Left lung (tissue), 10 donors: Measurements from ENCODE around the gene RGS7. TPM values are rescaled to one million over a fixed set of nuclear protein-coding genes. Genes with fewer than 3 reads are reported as not detected.
"Not testable (repeated sequence)": the region's sequence is repeated elsewhere in the genome, so short reads cannot be mapped to it uniquely, and the experiment has no call there.

Source experiments
- ATAC-seq: fragments of 200-7000 bp; cut with Tn5 transposase; one replicate; pipeline ENCODE4 v1.9.1; 2020; ENCODE audit warnings: moderate library complexity
- DNase-seq, 4 donors: peaks; one replicate each; pipeline ENCODE4 v3.0.0-alpha.2; 2013 to 2020
- H3K27ac ChIP-seq, 2 donors: fragments of 200-600 bp; sonication (generic) in 1 of 2; one replicate each; pipeline versions ENCODE4 v1.5.0 to v1.8.0; 2020 to 2021
- H3K27me3 ChIP-seq, 2 donors: fragments of 200-600 bp; sonication (generic) in 1 of 2; one replicate each; pipeline versions ENCODE4 v1.5.0 to v1.8.0; 2020 to 2021
- H3K36me3 ChIP-seq, 2 donors: fragments of 200-600 bp; sonication (generic) in 1 of 2; one replicate each; pipeline versions ENCODE4 v1.5.0 to v1.8.0; 2020 to 2021
- H3K4me1 ChIP-seq, 2 donors: fragments of 200-600 bp; one replicate each; pipeline ENCODE4 v1.8.0; 2021
- H3K4me3 ChIP-seq, 2 donors: fragments of 200-600 bp; sonication (generic) in 1 of 2; one replicate each; pipeline versions ENCODE4 v1.5.0 to v1.8.0; 2020 to 2021; ENCODE audit warnings: mild to moderate bottlenecking in 1 of 2
- H3K9me3 ChIP-seq, 2 donors: fragments of 200-600 bp; sonication (generic) in 1 of 2; one replicate each; pipeline versions ENCODE4 v1.5.0 to v1.8.0; 2020 to 2021
- intact Hi-C, 2 donors: fragments of 100-400 bp; cut with DNase I; formaldehyde crosslinking; loops; one replicate each; pipeline versions ENCODE4 v1.11.2 to v1.14.2; 2022
- polyA plus RNA-seq, 6 donors: library from polyadenylated mRNA; unstranded; fragments of 120-200 nt; gene quantifications; one replicate each; pipeline ENCODE4 v1.2.1, GENCODE V29; 2013; ENCODE audit not compliant: insufficient read length in 6 of 6
- total RNA-seq, 2 donors: library from RNA; stranded (reverse); fragmentation: NEBNext Ultra II Directional; extraction: Animal tissue kit (Norgen Biotek cat#: 25700); gene quantifications; one replicate each; pipeline ENCODE4 v1.2.1, GENCODE V29; 2021
- TF ChIP-seq, protein P1 (sequence below), 2 donors: fragments of 200-600 bp; sonication (generic) in 1 of 2; IDR thresholded peaks; one replicate each; pipeline versions ENCODE4 v1.5.0 to v1.8.0; 2021; ENCODE audit warnings: antibody characterized with exemption in 2 of 2
- donor health status: DM: no; HTN: yes; CAD: no.
- donor health status: DM: no; HTN: no; CAD: no.

Gene RGS7
- total and polyA plus RNA-seq, 8 donors, result 0.11 to 0.43 (median 0.30) TPM; not detected in 2

- TF ChIP-seq, protein P1, sequence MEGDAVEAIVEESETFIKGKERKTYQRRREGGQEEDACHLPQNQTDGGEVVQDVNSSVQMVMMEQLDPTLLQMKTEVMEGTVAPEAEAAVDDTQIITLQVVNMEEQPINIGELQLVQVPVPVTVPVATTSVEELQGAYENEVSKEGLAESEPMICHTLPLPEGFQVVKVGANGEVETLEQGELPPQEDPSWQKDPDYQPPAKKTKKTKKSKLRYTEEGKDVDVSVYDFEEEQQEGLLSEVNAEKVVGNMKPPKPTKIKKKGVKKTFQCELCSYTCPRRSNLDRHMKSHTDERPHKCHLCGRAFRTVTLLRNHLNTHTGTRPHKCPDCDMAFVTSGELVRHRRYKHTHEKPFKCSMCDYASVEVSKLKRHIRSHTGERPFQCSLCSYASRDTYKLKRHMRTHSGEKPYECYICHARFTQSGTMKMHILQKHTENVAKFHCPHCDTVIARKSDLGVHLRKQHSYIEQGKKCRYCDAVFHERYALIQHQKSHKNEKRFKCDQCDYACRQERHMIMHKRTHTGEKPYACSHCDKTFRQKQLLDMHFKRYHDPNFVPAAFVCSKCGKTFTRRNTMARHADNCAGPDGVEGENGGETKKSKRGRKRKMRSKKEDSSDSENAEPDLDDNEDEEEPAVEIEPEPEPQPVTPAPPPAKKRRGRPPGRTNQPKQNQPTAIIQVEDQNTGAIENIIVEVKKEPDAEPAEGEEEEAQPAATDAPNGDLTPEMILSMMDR (IDR thresholded peaks at IDR 0.05), result no peak
- Histone ChIP-seq H3K27ac (no peak overlapping the region), H3K9me3 (peaks cover 0 to 3% of the 10 kb centered on the region in 2 donors), H3K36me3 (no peaks in the 10 kb centered on the region), H3K27me3 (no peaks in the 10 kb centered on the region), H3K4me1 (no peaks in the 10 kb centered on the region), H3K4me3 (no peak overlapping the region)
- DNase-seq, result no peak
- intact Hi-C loops, result no loop called here
- ATAC-seq, result no peak
Observed at GRCh38 chr1:241292973-241293372, 64.0 kb downstream of the RGS7 start.

DNA sequence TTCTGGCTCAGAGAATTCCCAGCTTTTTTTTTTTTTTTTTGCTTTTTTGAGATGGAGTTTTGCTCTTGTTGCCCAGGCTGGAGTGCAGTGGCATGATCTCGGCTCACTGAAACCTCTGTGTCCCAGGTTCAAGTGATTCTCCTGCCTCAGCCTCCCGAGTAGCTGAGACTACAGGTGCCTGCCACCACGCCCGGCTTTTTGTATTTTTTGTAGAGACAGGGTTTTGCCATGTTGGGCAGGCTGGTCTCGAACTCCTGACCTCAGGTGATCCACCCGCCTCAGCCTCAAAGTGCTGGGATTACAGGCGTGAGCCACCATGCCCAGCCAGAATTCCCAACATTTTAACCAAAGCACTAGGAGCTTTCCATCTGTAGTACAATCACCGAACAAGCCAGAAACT is 65.5 kb downstream of the RGS7 start:
- H3K9me3 ChIP-seq, DNase-seq, H3K27ac ChIP-seq, H3K4me3 ChIP-seq, H3K27me3 ChIP-seq, H3K36me3 ChIP-seq, H3K4me1 ChIP-seq, ATAC-seq, intact Hi-C loops: not testable (repeated sequence)

DNA sequence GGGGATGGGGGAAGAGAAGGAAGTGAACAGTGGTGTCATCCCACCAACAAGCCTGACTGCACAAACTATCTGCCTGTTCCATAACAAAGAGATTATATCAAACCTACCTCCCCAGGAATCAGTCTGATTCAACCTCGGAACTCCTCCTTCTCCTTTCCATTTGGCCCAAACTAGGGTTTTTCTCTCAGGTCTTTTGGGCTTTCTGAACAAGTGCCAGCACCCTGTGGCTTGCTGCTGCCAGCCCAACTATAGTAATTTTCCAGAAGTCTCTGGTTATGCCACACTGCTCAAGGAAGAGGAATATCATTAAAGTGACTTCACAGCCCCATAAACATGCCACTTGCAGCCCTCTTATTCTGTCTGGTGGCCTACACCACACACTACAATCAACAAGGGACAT is 70.5 kb downstream of the RGS7 start:
- TF ChIP-seq, protein P1 (IDR thresholded peaks at IDR 0.05), result no peak
- no peaks in the 10 kb centered on the region for H3K4me1 ChIP-seq

DNA sequence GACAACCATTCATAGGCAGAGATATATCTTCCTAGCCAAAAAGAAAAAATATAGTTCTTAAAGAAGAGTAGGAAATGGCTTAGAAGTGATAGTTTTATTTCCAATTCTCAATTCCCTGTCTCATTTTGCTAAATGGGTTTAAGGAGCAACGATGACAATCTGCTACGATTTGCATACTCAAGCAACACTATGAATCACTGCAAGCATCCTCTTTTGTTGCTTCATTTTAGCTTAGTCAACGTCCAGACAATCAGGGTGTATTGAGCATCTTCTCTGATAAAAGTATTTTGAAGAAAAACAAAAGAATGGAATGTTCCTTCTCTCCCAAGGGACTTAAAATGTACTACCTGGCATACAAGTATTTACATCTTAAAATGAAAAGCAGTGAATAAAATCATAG is 80.6 kb downstream of the RGS7 start:
- Histone ChIP-seq H3K27me3 (no peaks in the 10 kb centered on the region), H3K4me1 (no peaks in the 10 kb centered on the region), H3K36me3 (no peaks in the 10 kb centered on the region), H3K27ac (no peak overlapping the region), H3K9me3 (peaks cover 0 to 41% of the 10 kb centered on the region in 2 donors), H3K4me3 (no peak overlapping the region)
- TF ChIP-seq, protein P1 (IDR thresholded peaks at IDR 0.05), result no peak
- no peak for ATAC-seq
- DNase-seq, result no peak
- intact Hi-C loops, result no loop called here

More for the DNA sequence above, 70.5 kb downstream of the RGS7 start:
- Histone ChIP-seq H3K4me3 (no peak overlapping the region), H3K9me3 (peaks cover 0 to 41% of the 10 kb centered on the region in 2 donors), H3K27me3 (no peaks in the 10 kb centered on the region), H3K27ac (no peak overlapping the region), H3K36me3 (no peaks in the 10 kb centered on the region)
- intact Hi-C loops, result no loop called here
- DNase-seq, result no peak
- no peak for ATAC-seq

GRCh38 chr1:241275981-241276380 is 81.0 kb downstream of the RGS7 start:
- intact Hi-C loops, result no loop called here
- no peaks in the 10 kb centered on the region for H3K27me3 ChIP-seq
- H3K27ac ChIP-seq, result no peak overlapping the region

DNA sequence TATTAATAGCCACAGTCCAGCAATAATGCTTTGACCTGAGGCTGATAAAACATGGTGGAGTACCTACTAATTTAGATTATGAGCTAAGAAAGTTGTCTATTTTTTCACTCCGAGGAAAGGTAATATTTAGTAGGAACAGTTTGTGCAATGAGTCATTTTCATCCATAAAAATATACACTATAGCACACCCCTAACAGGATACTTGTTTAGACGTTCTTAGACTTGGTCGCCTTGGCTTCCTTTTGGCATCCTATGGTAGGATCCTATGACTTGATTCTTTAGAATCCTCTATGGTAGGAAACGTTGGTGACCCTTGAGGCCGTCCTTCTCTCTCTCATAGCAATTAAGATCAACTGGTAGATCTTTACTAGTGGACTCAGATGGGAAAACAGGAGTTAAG is 81.8 kb downstream of the RGS7 start:
- no peak for DNase-seq
- TF ChIP-seq, protein P1 (IDR thresholded peaks at IDR 0.05), result no peak
- H3K4me1 ChIP-seq, result no peaks in the 10 kb centered on the region

More at GRCh38 chr1:241275981-241276380, 81.0 kb downstream of the RGS7 start:
- Histone ChIP-seq H3K36me3 (no peaks in the 10 kb centered on the region), H3K9me3 (peaks cover 0 to 42% of the 10 kb centered on the region in 2 donors), H3K4me3 (no peak overlapping the region), H3K4me1 (no peaks in the 10 kb centered on the region)
- DNase-seq (no peak), ATAC-seq (no peak)
- TF ChIP-seq, protein P1 (IDR thresholded peaks at IDR 0.05), result no peak

More for the DNA sequence above, 81.8 kb downstream of the RGS7 start:
- H3K27me3 ChIP-seq, result no peaks in the 10 kb centered on the region
- H3K9me3 ChIP-seq, result peaks cover 0 to 41% of the 10 kb centered on the region in 2 donors
- H3K27ac ChIP-seq, result no peak overlapping the region
- H3K4me3 ChIP-seq, result no peak overlapping the region
- intact Hi-C loops, result no loop called here
- H3K36me3 ChIP-seq, result no peaks in the 10 kb centered on the region
- ATAC-seq, result no peak
